Karpas-422 (cell line): ENCODE data around the gene GALNT18. TPM values are rescaled to one million over a fixed set of nuclear protein-coding genes. Genes with fewer than 3 reads are reported as not detected.

ENCODE experiments used
- DNase-seq: peaks from one replicate; pipeline ENCODE4 v3.0.0-alpha.2; 2015
- H2AFZ ChIP-seq: fragments of 200-600 bp; sonication (generic); 2 replicates; pipeline ENCODE4 v1.6.1; 2014; ENCODE audit warnings: antibody characterized with exemption, low read length, mixed read lengths
- H3K27ac ChIP-seq: fragments of 200-600 bp; sonication (generic); 2 replicates; pipeline ENCODE4 v1.5.1; 2014; ENCODE audit warnings: mild to moderate bottlenecking, low read length, moderate library complexity
- H3K27me3 ChIP-seq: fragments of 200-600 bp; sonication (generic); 2 replicates; pipeline ENCODE4 v1.6.1; 2014; ENCODE audit warnings: low read length, mixed read lengths
- H3K36me3 ChIP-seq: fragments of 200-600 bp; sonication (generic); 2 replicates; pipeline ENCODE4 v1.6.1; 2014; ENCODE audit warnings: low read length, mixed read lengths; ENCODE audit not compliant: insufficient read depth
- H3K4me1 ChIP-seq: fragments of 200-600 bp; sonication (generic); 2 replicates; pipeline ENCODE4 v1.6.1; 2014; ENCODE audit warnings: mild to moderate bottlenecking, low read length, mixed read lengths
- H3K4me2 ChIP-seq: fragments of 200-600 bp; sonication (generic); 2 replicates; pipeline ENCODE4 v1.6.1; 2014; ENCODE audit warnings: low read length, low read depth, mild to moderate bottlenecking; ENCODE audit not compliant: poor library complexity, severe bottlenecking
- H3K4me3 ChIP-seq: fragments of 200-600 bp; sonication (generic); 2 replicates; pipeline ENCODE4 v1.5.1; 2014; ENCODE audit warnings: mild to moderate bottlenecking, antibody characterized with exemption, low read length, mixed read lengths
- H3K79me2 ChIP-seq: fragments of 200-600 bp; sonication (generic); 2 replicates; pipeline ENCODE4 v1.6.1; 2014; ENCODE audit warnings: mild to moderate bottlenecking, low read length, mixed read lengths
- H3K9ac ChIP-seq: fragments of 200-600 bp; sonication (generic); 2 replicates; pipeline ENCODE4 v1.6.0; 2014; ENCODE audit warnings: low read length
- H3K9me2 ChIP-seq: fragments of 200-600 bp; sonication (generic), shearing (Covaris generic); replicated peaks from 2 replicates; pipeline ENCODE4 v1.6.0; 2014; ENCODE audit warnings: mild to moderate bottlenecking, low read length, moderate library complexity; ENCODE audit not compliant: insufficient read depth
- H3K9me3 ChIP-seq: fragments of 300-700, 200-600 bp; sonication (generic); 2 replicates; pipeline ENCODE4 v1.6.1; 2014; ENCODE audit warnings: low read length, mixed read lengths
- H4K20me1 ChIP-seq: fragments of 200-600 bp; sonication (generic); 2 replicates; pipeline ENCODE4 v1.6.1; 2014; ENCODE audit warnings: mild to moderate bottlenecking, antibody characterized with exemption, low read length, low read depth; ENCODE audit not compliant: insufficient read depth
- small RNA-seq: library from RNA; depleted of rRNA; stranded (forward); fragments of <200 nt; gene quantifications from one replicate; pipeline ENCODE3, GENCODE V24; 2014
- total RNA-seq: library from RNA; depleted of rRNA; stranded (reverse); fragments of >200 nt; shearing (Covaris generic); gene quantifications from 2 replicates; pipeline ENCODE4 v1.2.3, GENCODE V29; 2014; ENCODE audit warnings: low replicate concordance; rRNA removed

Gene GALNT18
- total RNA-seq, 1 experiment from 2014 or later = not detected

DNA sequence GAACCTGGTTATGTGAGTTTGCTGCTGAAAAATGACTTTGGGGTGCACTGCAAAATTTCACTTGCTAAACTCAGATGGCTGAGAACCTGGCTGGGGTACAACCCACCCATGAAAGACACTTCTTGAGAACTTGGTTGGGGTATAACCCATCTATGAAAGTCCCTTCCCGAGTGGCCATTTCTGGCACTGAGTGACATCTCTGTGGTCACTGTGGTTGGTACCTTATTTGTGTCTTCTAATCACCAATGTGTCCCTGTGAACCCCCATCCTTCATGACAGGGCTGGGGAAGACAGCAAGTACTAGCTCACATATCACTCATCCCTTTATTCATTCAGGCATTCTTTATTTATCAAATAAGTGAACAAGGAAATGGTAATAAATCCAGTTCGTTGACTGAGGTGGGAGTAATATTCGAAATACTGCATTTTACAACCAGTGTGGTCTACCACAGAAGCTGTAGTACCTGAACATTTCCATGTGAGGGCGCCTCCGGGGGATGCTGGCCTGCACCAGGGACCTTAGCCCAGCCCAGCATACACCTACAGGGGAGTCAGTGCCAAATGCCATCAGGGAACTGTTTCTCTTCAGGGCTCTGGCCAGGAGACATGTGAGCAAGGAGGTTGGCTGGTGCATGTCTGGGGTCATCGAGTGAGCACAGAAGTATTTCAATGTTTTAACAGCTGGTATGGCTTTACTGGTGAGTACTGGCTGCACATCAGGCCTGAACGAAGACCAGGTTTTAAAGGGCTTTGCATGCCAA is 390.8 kb downstream of the GALNT18 start:
- Histone ChIP-seq H3K4me3 (no peak overlapping the region), H4K20me1 (no peaks in the 10 kb centered on the region), H3K27ac (no peak overlapping the region), H3K4me1 (peaks cover 24% of the 10 kb centered on the region), H3K9me3 (no peaks in the 10 kb centered on the region), H3K9ac (no peak overlapping the region), H3K4me2 (no peak overlapping the region), H2AFZ (no peak overlapping the region), H3K27me3 (no peaks in the 10 kb centered on the region), H3K79me2 (no peaks in the 10 kb centered on the region), H3K9me2 (no peaks in the 10 kb centered on the region), H3K36me3 (no peaks in the 10 kb centered on the region)
- peak; percentile 88 for DNase-seq

GRCh38 chr11:11230087-11230486 is 391.7 kb downstream of the GALNT18 start:
- no peak overlapping the region for H3K4me2 ChIP-seq

DNA sequence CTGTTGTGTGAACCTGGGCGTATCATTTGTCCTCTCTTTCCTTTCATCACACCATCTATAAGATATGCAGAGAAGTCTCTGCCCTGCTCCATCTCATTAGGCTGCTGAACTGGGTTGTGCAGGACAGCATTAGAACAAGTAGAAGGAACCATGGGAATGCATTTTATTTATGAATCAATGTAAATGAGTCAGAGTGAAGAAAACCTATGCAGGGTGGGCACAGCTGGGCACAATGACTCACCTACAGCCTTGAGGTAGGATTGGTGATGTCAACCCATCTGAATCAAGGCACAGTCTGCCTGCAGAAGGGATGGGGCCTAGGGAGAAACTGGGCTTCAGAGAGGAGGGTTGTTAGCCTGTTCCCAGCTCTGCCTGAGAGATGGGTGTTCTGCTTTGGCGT is 392.2 kb downstream of the GALNT18 start:
- no peak overlapping the region for H3K4me2 ChIP-seq

More at GRCh38 chr11:11230087-11230486, 391.7 kb downstream of the GALNT18 start:
- Histone ChIP-seq H4K20me1 (no peaks in the 10 kb centered on the region), H3K27ac (no peak overlapping the region), H3K79me2 (no peaks in the 10 kb centered on the region), H3K36me3 (no peaks in the 10 kb centered on the region), H2AFZ (no peak overlapping the region), H3K9me3 (no peaks in the 10 kb centered on the region), H3K4me1 (peaks cover 23% of the 10 kb centered on the region), H3K9ac (no peak overlapping the region), H3K9me2 (no peaks in the 10 kb centered on the region), H3K4me3 (no peak overlapping the region), H3K27me3 (no peaks in the 10 kb centered on the region)
- no peak for DNase-seq

GRCh38 chr11:11227296-11228085 is 394.3 kb downstream of the GALNT18 start:
- Histone ChIP-seq H3K9me3 (no peaks in the 10 kb centered on the region), H4K20me1 (no peaks in the 10 kb centered on the region), H3K4me2 (no peak overlapping the region), H3K4me3 (no peak overlapping the region), H3K27me3 (no peaks in the 10 kb centered on the region), H3K4me1 (peaks cover 16% of the 10 kb centered on the region), H2AFZ (no peak overlapping the region), H3K9me2 (no peaks in the 10 kb centered on the region), H3K27ac (no peak overlapping the region), H3K9ac (no peak overlapping the region), H3K79me2 (no peaks in the 10 kb centered on the region), H3K36me3 (no peaks in the 10 kb centered on the region)
- DNase-seq = no peak

More for the DNA sequence above, 392.2 kb downstream of the GALNT18 start:
- Histone ChIP-seq H3K4me1 (peaks cover 23% of the 10 kb centered on the region), H3K9ac (no peak overlapping the region), H3K27me3 (no peaks in the 10 kb centered on the region), H3K27ac (no peak overlapping the region), H3K9me2 (no peaks in the 10 kb centered on the region), H4K20me1 (no peaks in the 10 kb centered on the region), H3K4me3 (no peak overlapping the region), H3K36me3 (no peaks in the 10 kb centered on the region), H2AFZ (no peak overlapping the region), H3K9me3 (no peaks in the 10 kb centered on the region), H3K79me2 (no peaks in the 10 kb centered on the region)
- DNase-seq = no peak

Small RNAs within 50 kb of the gene (small RNA-seq; reads per million reads assigned to genes)
- not detected for gene MIR4299

Other genes starting within 250 kb of the GALNT18 start
- 47.8 and 61.2 TPM in 2 replicates for gene USP47, start 220.0 kb upstream of the GALNT18 start, total RNA-seq